EH (cell line): Measurements from ENCODE around the gene SMCHD1.
A peak's percentile ranks its signal among the peaks of the same experiment; 100 is the strongest.
"Not testable (repeated sequence)": the region's sequence is repeated elsewhere in the genome, so short reads cannot be mapped to it uniquely, and the experiment has no call there.

Experiments
- DNase-seq: peaks from one replicate; pipeline ENCODE4 v3.0.0-alpha.2; 2015; ENCODE audit warnings: low read depth

SMCHD1 gene

DNA sequence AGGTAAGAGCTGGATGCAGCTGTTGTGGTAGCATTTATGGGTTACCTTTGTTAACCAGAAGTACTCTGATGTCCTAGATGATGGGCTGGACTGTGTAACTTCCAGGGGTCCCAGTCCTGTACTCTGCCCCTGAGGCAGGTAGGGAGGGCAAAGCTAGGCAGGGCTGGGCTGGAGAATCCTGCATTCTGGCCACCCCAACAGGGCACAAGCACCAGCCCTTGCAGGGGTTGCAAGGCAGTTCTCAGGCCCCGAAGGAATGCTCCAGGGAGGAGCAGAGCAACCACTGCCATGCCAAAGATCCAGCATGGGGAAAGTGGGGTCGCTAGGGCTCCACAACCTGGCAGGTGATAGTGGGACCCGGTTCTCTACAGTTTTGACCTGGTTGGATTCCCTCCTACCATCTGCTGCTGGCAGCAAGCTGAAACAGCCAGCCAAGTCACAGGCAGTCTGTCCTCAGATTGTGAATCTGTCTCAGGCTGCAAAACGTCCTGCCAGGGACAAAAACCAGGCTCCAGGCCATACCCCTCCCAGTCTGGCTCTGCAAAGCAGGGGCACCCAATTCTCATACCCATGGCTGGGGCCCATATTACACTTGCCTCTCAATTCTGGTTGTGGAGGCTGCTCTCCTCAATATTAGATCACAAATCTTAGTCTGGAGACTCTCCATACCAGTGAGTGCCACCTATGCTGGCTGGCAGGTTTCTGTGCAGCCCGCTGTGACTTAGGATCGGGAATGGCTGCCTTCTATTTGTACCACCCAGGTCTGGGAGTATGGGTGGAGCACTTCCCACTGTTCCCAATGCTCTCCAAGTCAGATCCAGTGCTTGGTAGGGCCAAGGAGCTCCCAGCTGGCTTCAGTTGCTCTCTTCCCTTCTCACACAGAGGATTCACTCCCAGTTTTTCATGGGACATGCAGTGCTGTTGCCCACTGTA is 61.1 kb downstream of the SMCHD1 start:
- no peak for DNase-seq

DNA sequence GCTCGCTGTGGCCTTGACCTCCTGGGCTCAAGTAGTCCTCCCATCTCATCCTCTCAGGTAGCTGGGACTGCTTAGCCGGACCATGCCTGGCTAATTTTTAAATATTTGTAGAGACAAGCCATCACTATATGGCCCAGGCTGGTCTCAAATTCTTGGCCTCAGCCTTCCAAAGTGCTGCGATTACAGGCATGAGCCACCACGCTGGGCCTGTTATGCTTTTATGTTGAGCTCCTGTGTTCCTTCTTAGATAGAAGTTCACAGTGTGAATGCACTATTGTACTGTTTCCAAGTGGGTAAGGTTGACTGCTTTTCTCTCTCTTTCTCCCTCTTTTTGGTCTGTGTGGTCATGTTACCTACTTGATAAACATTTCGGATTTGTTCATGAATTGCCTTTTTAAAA is 61.9 kb downstream of the SMCHD1 start:
- no peak for DNase-seq

DNA sequence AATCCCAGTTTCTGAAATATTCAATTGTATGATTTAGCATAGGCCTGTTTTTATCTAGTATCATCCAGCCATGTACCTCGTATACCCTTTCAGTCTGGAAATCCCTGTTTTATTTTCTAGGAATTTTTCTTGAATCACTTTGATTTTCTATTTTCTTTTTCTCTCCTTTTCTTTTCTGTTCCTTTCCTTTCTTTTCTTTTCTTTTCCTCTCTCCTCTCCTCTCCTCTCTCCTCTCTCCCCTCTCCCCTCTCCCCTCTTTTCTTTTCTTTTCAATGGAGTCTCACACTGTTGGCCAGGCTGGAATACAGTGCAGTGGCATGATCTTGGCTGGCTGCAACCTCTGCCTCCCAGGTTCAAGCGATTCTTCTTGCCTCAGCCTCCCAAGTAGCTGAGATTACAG is 63.5 kb downstream of the SMCHD1 start:
- DNase-seq = no peak

DNA sequence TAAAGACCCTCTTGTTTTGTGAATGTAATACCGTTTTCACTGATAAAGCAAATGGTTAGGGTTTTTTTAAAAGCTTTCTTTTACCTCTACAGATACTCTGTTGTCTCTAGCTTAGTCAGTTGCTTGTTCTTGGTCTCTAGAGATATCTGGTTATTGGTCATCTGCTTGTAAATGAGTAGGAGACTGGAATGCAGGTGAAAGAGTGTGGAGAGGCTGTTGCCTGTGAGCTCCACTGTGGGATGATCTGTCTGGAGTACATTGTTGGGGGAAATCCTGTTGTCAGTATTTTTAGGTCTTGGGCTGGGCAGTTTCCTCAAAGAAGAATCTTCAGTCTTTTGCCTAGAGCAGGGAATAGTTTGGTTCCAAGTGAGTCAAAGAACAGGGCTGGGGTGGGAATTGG is 67.7 kb downstream of the SMCHD1 start:
- peak; percentile 3 for DNase-seq

DNA sequence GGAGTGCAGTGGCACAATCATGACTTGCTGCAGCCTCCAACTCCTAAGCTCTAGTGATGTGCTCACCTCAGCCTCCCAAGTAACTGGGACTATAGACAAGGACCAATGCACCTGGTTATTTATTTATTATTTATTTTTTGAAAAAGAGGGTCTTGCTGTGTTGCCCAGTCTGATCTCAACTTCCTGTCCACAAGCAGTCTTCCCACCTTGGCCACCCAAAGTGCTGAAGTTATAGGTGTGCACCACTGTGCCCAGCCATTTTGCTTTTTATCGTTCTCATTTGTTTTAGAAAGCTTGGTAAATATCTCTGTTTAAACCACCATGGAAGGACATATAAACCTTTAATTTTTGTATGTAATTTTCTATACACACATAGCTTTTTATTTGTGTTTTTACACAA is 74.2 kb downstream of the SMCHD1 start:
- DNase-seq = no peak

DNA sequence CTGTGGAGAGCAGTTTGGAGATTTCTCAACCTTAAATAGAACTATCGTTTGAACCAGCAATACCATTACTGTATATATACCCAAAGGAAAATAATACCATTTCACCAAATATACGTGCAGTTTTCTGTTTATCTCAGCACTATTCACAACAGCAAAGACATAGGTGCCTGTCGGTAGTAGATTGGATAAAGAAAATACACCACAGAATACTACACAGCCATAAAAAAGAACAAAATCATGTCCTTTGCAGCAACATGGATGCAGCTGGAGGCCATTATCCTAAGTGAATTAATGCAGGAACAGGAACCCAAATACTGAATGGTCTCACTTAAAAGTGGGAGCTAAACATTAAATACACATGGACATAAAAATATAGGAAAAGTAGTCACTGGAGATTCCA is 81.3 kb downstream of the SMCHD1 start:
- no peak for DNase-seq

DNA sequence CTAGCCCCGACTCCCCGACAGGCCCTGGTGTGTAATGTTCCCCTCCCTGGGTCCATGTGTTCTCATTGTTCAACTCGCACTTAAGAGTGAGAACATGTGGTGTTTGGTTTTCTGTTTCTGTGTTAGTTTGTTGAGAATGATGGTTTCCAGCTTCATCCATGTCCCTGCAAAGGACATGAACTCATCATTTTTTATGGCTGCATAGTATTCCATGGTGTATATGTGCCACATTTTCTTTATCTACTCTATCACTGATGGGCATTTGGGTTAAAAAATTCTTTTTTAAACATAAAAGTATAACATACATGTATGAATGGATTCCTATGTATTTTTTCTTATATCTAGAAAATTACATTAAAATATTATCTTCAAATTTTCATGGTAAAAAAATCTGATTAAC is 84.6 kb downstream of the SMCHD1 start:
- not testable (repeated sequence) for DNase-seq

DNA sequence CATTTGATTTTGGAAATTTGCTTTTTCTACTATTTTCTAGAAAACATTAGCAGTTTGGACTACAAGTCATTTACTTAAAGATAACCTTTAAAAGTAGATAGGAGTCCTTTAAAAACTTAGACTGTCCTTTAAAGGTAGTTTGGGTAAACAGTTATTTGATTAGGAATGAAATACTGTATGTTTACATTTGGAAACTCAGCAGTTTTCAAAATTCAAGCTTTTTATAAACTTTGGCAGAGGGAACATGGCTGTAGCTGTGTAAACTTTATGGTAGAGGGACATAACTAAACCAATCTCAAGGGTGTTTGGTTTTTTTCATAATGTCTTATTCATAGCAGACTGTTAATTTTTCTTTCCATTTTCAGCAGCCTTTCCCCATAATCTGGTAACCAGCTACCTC is 90.7 kb downstream of the SMCHD1 start:
- no peak for DNase-seq

DNA sequence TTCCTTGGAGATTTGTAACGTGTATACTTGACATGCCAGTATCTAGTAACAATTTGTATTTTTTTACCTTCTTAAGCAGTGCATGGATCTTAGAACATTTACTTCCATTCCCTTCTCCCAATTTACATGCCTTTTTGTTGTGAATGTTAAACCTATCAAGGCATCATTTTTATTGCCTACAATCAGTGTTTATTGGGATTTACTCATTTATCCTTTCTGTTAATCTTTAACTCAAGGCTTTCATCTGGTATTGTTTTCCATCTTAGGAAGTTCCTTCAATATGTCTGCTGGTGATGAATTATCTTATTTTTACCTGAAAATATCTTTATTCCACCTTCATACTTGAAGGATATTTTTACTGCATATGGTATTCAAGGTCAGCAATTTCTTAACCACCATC is 102.8 kb downstream of the SMCHD1 start:
- no peak for DNase-seq

DNA sequence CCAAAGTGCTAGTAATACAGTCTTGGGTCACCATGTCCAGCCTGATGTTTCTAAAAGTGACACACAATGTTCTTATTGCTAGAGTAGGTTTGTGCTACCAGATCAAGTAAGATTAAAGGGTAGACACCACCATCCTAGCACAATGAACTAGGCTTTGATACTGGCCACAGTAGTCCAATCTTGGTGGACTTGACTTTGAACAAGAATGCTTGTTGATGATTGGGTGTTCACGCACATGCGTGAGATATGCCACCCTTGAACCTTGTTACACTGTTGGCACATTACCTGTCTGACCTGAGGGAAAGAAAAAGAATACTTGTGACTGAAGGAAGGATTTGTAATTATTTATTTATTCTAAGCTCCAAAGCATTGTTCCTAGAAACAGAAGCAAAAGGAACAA is 119.1 kb downstream of the SMCHD1 start:
- DNase-seq = no peak

DNA sequence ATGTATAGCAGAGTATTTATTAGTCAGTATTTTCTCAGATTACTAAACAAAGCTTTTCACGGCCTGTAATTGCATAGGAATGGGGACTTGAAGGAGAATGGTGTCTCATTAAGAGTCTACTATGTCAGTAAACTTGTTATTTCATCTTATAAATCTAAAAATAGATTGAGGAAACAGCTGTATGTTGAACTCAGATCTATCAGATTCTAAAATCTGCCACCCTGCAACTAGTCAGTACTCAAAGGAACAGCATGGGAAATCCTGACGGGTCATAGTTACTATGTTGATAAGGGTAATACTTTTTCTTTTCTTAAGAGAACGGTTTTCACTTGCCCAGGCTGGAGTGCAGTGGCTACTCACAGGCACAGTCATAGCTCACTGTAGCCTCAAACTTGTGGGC is 121.1 kb downstream of the SMCHD1 start:
- DNase-seq = no peak

DNA sequence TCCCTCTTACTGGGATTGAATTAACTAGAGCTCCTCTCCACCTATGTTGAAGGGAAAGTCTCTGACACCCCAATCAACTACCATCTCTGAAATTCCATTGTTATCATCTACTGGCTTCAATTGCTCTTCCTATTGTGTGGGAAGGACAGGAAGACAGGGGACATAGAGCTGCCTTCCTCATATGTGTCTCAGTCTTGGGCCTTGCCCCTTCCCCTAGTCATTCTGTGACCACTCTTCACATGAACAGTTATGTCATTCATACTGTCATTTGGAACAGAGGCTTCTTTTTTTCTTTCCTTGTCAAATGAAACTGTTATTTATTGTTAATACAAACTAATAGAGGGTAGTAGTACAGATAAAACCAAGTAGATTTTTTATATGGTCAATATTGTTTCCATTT is 121.7 kb downstream of the SMCHD1 start:
- no peak for DNase-seq

DNA sequence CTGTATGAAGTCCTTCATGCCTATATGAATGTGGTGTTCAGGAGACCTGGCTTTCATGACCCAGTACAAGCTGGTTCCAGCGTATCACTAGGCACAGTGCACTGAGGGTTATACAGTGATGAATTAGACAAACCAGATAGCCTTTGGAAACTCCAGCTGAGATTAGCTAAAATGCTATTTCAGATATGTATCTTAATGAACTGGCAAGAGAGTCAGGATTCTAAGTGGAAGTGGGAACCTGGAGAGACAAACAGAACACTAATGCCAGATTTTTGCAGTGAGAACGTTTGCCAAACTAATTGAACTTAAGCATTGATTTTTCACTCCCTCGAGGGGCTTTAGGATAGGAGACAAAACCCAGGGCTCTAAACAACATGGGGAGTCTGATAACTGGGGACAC is 125.2 kb downstream of the SMCHD1 start:
- DNase-seq = no peak

DNA sequence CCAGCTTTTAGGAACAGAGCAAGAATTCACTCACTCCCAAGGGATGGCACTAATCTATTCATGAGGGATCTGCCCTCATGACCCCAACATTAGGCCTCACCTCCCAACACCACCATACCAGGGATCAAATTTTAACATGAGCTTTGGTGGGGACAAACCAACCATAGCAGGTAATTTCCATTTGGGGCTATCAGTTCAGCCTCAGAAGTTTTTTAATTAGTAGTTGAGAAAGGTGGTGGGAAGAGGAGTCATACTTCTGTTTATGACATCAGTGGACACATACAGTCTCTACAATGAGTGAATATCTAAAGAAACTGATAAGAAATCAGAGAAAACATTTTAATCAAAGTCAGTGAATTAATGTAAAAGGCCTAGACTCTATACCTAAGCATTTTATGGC is 131.7 kb downstream of the SMCHD1 start:
- DNase-seq = no peak

DNA sequence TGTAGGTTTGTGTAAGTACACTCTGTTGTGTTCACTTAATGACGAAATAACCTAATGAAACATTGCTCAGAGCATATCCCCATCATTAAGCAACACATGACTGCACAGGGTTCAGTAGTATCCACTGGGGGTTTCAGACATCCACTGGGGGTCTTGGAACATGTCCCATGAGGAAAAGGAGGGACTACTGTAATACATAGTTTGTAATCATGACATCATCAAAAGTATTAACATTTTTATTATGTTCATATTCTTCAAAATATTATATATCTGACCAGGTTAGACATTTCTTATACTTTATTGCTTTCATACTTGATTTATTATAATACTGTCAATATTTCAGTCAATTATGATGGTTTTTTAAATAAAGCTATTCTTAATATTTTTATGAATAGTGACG is 136.9 kb downstream of the SMCHD1 start:
- no peak for DNase-seq

DNA sequence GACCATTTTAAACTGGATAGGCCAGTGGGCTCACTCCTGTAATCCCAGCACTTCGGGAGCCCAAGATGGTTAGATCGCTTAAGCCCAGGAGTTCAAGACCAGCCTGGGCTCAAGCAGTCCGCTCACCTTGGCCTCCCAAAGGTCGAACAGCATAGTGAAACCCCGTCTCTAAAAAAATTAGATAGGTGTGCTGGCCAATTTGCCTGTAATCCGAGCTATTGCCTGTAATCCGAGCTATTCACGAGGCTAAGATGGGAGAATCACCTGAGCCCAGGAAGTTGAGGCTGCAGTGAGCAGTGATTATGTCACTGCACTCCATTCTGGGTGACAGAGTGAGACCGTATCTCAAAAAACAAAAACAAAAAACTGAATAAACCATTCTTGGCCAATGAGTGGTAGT is 138.6 kb downstream of the SMCHD1 start:
- DNase-seq = no peak

DNA sequence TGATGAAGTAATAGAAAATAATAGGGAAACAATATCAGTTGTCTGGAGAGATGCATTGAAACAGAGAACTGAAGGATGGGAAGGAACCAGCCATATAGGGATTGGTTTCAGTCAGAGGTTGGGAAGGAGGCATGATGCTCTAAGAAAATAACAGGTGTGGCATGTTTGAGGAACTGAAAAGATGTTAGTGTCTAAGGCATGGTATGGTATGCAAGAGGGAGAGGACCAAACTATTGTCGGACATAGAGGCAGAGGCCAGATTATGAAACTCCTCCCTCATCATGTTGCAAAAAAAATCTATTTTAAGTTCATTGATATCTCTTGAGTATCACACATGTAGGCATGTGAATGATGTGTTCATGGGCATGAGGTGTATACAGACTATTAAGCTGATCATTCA is 142.4 kb downstream of the SMCHD1 start:
- no peak for DNase-seq

DNA sequence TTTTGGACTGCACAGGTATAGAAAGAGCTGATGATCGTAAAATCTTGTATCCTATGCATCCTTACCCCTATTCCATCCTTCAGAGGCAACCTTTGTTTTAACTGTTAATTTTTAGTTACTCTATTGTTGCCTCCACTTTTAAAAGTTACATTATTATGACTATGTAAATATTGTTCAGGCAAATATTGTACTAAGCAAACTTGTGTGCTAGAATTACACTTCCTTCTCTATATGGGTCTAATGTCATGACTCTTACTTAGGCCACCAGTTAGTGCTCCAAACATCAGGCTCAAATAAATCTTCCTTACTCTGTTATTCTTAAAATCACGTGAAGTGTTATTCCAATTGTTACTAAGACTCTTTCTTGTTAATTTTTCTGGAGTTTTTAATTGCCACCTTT is 143.8 kb downstream of the SMCHD1 start:
- no peak for DNase-seq

DNA sequence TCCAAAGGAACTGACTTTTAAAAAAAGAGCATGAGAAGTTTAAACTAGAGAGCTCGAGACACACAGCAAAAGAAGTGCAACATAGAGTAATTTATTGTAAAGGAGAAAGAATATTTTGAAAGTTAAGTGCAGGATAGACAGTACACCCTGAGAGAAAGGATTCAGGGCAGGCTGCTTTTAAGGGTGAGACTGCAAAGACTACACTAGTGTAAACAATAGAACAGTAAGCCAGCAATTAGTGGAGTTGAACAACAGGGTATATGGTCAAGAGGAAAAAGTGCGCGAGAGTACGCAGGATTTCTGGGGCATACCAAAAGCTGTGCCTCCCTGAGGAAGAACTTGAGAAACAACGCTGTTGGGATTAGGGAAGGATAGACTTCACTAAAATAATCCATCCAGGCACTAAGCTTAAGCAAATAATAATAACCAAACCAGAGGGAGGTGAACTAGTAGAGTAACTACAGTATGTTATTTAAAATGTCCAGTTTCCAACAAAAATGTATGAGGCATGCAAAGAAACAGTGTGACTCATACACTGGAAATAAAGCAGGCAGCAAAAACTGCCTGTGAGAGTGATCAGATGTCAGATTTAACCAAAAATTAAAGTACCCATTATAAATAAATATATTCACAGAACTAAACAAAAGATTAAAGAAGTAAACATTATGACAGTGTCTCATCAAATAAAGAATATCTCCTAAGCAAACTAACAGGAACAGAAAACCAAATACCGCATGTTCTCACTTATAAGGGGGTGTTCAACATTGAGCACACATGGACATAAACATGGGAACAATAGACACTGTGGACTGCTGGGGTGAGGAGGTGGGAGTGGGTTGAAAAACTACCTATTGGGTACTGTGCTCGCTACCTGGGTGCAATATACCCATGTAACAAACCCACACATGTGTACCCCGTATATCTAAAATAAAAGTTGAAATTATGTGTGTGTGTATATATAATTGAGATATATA is 150.7 kb downstream of the SMCHD1 start:
- peak; percentile 63 for DNase-seq

DNA sequence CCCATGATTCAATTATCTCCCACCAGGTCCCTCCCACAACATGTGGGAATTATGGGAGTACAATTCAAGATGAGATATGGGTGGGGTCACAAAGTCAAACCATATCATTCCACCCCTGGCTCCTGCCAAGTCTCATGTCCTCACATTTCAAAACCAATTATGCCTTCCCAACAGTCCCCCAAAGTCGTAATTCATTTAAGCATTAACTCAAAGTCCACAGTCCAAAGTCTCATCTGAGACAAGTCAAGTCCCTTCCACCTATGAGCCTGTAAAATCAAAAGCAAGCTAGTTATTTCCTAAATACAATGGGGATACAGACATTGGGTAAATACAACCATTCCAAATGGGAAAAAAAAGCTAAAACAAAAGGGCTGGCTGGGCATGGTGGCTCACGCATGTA is 153.1 kb downstream of the SMCHD1 start:
- DNase-seq = not testable (repeated sequence)

DNA sequence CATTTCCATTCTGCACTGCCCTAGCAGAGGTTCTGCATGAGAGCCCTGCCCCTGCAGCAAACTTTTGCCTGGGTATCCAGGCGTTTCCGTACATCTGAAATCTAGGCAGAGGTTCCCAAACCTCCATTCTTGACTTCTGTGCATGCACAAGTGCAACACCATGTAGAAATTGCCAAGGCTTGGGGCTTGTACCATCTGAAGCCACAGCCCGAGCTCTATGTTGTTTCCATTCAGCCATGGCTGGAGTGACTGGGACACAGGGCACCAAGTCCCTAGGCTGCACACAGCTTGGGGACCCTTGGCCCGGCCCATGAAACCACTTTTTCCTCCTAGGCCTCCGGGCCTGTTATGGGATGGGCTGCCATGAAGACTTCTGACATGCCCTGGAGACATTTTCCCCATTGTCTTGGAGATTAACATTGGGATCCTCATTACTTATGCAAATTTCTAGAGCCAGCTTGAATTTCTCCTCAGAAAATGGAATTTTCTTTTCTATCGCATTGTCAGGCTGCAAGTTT is 154.2 kb downstream of the SMCHD1 start:
- not testable (repeated sequence) for DNase-seq

DNA sequence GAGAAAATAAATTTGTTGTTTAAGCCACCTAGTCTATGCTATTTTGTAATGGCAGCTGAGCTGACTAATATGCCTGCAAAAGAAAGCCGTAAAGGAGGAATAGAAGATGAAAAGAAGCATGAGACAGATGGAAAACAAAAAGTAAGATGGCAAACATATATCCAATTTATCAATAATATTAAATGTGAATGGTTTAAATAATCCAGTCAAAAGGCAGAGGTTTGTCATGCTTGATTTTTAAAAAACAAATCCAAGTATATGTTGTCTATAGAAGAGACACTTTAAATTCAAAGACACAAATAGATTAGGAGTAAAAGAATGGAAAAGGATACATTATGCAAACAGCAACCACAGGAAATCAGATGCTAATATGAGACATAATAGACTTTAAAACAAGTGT is 155.9 kb downstream of the SMCHD1 start:
- no peak for DNase-seq

DNA sequence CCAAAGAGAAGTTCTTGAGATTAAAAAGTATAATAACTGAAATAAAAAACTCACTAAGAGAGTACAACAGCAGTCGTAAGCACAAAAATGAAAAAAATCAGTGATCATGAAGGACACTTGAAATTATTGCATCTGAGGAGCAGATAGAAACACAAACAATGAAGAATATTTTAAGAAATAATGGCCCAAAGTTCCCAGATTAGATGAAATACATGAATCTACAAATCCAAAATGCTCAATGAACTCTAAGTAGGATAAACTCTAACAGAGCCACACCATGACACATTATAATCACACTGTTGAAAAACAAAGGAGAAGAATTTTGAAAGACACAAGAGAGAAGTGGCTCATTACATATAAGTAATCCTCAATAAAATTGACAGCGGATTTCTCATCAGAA is 159.4 kb downstream of the SMCHD1 start:
- DNase-seq = no peak
